HUDEP-2 (cell line): Measurements from ENCODE around the gene ISLR.

Source experiments
- DNase-seq, 76 experiments: peaks; one replicate each; lab custom pipeline; 2025; ENCODE audit not compliant: unreplicated experiment in 76 of 76; lab: John Stamatoyannopoulos, UW

ISLR gene

DNA sequence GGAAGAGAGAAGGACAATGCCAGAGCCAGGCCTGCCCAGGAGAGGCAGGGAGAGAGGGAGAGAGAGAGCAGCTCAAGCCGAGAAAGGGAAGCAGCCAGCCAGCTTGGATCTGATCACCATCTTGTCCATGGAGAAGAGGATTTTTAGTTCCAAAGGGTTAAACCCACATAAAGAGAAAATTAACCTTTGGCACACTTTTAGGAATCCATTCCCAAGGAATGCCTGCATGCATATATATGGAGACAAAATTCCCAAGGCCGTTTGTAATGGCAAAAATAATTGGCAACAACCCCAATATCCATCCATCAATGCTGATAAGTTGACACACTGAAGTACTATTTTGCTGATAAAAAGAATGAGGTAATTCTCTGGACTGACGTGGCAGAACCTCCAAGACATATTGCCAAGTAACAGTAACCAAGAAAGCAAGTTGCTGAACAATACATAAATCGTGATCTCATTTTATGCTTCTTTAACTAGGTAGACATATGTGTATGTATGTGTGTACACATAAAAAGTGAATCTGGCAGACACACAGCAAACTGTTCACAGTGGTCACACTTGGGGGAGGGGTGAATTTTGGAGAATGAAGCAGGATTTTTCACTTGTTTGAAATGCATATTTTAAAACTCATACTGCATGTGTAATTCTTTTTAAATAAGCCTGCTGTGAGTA lies 36.6 kb downstream of the ISLR start:
- DNase-seq: no peak

DNA sequence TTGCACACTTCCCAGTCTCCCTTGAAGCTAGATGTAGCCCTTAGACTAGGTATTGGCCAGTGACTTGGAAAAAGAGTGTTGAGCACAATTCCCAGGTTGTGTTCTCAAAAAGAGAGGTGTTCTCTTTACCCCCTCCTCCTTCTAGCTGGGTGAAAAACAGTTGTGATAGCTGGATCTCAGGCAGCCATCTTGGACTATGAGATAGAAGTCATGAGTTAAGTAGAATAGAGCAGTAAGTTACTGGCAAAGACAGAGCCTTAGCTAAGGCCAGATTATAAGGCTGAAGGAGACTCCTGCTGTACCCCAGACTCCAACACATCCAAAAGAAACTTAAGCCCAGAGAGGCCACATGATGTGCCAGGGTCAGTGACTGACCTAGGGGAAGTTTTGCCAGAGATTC lies 37.2 kb downstream of the ISLR start:
- no peak for DNase-seq

DNA sequence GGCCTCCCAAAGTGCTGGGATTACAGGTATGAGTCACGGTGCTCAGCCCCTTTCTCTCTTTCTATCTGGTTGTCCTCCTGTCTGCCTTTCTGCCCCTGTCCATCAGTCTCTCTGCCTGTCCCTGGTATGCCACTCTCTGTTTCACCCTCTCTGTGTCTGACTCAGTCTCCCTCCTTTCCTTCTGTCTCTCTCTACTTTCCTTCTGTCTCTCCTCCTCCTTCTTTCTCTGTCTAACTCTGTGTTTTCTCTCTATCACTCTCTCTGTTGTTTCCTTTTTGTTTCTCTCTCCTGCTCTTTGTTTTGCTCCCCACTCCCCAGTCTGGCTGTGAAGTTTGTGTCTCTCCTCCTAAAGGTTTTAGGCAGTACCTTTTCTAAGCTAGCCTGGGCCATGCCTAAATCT lies 38.1 kb downstream of the ISLR start:
- DNase-seq: no peak

DNA sequence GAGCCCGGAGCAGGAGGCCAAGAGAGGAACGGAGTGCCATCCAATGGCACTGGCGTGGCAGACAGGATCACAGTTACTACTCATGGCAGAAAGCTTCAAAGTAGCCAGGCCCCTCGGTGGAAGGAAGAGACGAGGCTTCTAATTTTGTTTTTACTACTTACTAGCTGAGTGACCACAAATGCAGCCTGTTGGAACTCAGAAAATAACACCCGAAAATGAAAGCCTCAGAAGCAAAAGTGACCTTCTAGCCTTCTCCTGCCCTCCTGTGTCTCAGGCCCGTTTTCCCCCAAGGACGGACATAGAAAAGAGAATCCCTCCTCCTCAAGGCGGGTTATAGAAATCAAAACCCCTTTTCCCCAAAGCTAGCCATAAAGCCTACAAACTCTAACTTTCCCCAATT lies 39.0 kb downstream of the ISLR start:
- no peak for DNase-seq

DNA sequence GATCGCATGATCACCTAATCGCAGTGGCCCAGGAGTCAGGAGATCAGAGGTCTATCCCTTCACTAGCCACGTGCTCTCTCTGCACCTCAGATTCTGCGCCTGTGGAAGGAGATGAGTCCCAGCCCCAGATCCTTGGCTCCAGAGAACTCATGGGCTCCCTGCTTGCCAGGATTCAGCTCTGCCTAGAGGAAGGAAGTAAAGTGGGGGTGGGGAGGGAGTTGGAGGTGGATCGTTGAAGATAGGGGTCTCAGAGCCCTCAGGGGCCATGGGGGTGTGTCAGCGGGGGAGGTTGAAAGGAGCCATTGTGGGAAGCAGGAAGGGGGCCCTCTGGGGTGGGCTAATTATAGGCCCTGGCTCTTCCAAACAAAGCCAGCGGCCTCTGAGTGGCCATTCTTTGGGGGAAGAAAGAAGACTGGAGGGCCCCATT lies 40.4 kb downstream of the ISLR start:
- DNase-seq: no peak

DNA sequence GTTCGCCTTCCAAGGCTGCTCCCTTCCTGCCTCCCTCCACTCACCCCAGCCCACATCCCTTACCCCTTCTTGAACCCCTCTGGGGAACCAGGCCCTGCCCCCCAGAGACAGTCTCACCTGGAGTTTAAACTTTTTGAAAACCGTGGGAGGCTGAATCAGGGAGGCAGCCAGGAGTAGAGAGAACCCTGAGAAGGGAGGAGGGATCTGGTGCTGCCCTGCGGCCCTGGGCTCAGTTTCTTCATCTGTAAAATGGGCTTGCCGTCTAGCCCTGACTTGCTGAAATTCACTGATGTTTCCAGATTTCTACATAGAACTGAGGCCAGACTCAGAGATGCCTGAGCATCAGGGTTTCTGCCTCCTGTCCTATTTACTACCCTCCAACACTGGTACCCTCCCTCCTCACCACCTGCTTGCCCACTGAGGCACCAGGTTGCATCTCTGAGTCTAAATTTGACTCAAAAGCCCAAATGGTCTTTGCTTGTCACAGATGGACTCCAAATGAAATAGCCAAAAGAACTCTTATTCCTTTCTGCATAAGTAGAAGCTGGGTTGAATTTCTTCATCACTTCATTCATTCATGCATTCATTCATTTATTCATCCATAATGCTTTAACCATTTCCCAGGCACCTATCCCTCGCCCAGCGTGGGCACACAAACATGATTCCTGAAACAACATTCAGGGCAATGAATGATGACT lies 41.0 kb downstream of the ISLR start:
- no peak for DNase-seq

DNA sequence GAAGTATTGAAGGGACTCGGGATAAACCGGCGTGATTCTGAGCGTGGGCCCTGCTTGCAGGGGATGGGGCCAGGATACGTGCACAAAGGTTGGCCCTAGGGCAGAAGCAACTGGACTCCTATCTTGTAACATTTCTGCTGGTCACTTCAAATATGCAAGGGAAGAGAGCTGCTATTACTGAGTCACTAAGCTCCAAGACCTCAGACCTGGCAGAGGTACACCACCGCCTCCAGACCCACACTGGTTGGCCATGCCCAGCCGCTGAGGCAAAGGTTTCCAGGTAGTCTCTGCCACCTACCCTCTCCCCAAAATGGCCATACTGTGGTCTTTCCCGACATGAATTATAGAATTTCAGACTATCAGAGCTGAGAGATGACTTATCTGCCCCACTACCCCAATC lies 42.4 kb downstream of the ISLR start:
- no peak for DNase-seq

DNA sequence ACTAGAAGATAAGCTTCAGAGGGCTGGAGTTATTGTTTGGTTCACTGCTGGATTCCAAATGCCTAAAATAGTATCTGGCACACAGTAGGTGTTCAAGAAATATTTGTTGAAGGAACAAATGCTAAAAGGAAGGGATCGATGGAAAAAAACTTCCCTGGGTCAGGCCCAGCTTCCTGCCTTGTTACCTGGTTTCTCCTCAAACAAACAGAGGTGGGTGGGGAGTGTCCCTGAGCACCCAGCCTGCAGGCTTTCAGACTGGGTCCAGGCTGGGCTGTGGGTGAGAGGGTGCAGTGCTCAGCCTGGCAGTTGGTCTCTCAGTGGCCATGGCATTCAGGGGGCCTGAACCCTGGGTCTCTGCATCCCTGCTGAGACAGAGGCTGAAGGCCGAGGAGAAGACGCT lies 43.4 kb downstream of the ISLR start:
- DNase-seq: no peak

DNA sequence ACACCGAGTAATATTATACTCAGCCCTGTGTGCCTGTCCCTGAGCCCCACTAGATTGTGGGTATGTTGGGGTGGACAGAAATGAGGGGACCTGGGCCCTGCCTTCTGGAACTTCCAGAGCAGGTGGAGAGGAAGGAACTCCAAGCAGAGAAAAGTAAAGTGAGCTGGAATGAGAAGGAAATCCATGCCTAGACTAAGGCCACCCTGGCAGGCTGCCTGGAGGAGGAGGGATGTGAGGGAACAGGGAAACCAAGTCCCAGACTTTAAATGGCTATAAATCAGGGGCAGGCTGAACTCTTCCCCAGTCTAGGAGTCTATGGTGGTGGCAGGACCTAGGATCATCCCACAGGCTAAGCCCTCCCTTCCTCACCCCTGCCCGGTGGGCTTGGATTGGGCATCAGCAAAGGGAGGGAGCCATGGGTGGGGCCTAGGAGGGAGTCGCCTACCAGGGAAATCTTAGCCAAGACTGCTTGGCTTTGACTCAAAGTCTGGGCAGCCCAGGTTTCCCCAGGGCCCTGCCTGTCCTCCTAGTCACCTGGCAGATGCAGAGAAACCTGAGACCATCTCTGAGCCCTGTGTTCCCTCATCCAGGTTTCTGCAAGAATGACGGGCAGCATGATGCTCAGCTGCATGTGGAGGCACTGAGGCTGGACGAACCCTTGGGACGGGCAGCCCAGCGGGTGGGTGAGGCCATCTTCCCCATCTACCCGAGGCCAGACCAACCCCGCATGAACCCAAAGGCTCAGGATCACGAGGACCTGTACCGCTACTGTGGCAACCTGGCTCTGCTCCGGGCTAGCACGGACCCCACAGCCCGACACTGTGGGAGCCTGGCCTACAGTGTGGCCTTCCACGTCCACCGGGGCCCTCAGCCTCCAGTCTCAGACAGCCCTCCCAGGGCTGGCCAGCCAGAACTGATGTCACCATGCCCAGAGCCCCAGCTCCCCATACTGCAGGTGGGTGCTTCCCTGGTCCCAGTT lies 44.7 kb downstream of the ISLR start:
- DNase-seq: no peak

DNA sequence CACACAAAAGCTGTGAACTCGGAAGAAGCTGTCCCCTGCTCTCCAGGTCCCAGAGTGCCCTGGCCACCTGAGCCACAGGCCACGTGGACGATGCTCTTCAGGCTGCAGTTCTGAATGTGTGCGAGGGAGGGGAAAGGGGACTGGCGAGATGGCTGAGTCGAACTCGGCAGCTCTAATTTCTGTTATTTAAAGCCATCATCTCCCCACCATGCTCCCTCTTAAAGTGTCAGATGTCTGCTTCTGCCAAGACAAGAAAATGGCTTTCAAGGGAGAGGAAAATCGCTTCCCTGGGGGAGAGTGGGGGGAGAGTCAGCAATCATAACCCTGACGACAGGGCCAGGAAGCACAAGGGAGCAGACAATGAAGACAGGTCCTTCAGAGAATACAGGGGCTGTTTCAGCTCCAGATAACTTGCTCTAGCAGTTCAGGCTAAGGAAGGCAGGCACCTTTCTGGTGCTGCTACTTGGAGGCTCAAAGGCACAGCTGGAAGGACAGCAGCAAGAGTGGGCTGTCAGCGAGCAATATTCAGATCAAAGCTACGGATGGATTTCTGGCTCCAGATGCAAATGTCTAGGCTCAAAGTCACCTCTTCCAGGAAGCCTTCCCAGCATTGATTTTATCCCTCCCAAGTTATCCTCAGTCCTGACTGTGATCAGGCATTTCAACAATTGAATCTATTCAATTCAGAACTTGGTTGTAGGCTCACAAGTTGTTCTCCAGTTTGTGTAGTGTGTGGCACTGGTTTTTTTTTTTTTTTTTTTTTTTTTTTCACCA lies 47.2 kb downstream of the ISLR start:
- no peak for DNase-seq

DNA sequence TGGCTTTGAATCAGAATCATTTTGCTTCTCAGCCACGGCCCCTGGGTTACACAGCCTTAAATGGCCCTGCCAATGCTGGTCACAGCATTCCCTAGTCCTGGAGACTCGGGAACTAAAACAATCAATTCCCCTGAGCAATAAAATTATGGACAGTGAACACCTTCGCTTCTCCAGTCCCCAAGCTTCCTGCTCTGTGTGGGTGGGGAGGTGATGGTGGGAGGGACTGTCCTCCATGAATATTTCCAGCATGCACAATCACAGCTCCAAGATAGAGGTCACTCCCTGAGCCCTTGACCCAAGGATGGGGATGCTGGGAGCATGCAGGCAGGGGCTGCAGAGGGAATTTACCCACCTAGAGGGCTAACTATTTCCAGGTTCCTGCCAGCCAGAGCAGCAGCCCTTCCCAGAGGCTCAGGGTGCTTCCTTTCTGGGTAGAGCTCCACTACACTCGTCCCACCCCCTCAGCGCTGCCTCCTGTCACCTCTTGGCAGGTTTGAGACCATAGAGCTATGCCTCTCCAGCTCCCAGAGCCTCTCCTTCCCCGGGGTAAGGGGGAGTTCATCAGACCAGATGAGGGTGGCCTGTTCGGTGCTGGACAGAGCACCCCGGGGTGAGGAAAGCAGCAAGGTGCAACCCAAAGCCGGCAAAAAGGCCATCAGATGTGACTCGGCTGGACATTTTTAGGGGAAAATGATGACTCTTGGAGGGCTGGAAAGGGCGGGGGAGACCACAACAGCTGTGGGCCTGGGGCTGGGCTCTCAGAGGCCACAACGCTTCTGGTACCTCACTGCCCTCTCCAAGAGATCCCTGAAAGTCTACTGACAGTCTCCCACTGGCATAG lies 48.1 kb downstream of the ISLR start:
- DNase-seq: no peak

DNA sequence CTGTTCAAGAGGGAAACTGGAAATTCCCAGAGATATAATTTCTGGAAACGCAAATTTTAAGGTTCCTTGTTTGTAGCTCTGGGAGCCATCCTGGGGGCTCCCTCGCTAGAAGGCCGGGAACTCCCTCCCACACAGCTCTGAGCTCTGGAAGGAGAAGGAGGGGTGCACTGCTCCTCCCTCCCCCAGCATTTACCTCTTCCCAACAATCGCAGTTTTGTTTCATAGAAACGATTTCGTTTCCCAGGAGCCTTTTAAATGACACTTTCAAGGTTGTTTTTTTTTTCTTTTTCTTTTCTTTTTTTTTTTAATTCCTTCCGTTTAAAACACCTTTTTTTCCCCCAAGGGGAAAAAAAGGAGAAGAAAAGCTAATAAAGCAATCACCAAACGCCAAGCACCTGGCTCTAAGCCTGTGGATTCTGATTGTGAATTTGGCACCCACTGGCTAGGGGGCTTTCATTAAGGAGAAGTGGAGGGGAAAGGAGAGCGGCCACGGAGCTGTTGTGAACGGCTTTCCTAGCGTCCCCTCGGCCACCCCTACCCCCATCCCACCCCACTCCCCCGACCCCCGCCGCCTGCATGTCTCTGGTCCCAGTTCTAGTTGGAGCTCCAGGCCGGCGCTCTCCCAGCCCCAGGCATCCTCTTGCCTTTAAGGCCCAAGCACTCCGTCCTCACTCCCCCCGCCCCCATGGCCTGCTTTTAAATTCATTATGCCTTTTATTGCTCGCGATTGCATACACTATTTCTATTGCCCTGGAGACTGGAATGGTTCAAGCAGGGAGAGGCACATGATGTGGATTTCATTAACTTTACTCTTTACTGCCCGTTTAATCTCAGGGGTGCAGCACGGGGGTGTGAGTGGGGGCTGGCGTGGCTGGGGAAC lies 49.0 kb downstream of the ISLR start:
- DNase-seq: no peak

DNA sequence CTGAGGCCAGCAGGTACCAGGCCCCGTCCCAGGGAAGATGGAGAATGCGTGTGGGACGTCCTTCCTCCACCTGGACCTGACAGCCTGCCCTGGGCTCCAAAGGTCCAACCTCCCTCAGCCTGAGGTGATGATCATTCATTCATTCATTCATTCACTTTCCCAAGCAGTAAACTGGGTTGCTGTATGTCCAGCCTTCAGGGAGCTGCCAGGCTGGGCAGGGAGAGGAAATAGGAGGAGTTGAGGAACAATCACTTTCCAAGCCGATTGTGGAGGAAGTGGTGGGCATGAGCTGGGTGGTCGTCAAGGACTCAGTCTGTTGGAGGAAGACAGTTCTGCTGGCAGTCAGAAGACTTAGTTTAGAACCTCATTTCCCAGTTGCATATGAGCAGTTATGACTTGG lies 52.4 kb downstream of the ISLR start:
- DNase-seq: no peak
